Fibroblast of lung (primary cell): ENCODE data around the gene FAM204A.

Source experiments
- EZH2 ChIP-seq: IDR thresholded peaks from 2 replicates; pipeline ENCODE4 v1.5.1; 2012; ENCODE audit warnings: low read length, control low read depth, mild to moderate bottlenecking; ENCODE audit errors: missing control alignments
- TF ChIP-seq, protein P1 (sequence below), 2 donors: IDR thresholded peaks in 1 of 2; conservative IDR thresholded peaks in 1 of 2; 1 replicate in 1 of 2; 2 replicates in 1 of 2; pipeline ENCODE4 v1.5.1; 2011 to 2012; ENCODE audit warnings: low read length in 2 of 2, control low read depth in 1 of 2, inconsistent platforms in 1 of 2, low read depth in 1 of 2, mild to moderate bottlenecking in 1 of 2

DNA sequence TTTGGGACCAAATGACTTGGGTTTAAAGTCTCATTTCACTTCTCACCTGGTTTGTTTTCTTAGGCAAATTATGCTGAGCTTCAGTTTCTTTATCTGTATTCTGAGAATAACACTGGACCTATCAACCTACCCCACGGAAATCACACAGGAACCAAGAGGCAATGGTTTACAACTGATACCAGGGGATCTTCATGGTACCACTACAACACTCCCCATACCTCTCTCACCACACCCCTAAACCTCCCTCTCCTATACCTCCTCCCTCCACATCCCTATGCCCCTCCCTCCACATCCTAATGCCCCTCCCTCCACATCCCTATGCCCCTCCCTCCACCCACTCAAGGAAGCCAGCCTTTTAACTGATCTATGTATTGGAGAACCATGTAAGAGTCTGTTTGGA, 9.9 kb downstream of the FAM204A start:
- TF ChIP-seq, protein P1, sequence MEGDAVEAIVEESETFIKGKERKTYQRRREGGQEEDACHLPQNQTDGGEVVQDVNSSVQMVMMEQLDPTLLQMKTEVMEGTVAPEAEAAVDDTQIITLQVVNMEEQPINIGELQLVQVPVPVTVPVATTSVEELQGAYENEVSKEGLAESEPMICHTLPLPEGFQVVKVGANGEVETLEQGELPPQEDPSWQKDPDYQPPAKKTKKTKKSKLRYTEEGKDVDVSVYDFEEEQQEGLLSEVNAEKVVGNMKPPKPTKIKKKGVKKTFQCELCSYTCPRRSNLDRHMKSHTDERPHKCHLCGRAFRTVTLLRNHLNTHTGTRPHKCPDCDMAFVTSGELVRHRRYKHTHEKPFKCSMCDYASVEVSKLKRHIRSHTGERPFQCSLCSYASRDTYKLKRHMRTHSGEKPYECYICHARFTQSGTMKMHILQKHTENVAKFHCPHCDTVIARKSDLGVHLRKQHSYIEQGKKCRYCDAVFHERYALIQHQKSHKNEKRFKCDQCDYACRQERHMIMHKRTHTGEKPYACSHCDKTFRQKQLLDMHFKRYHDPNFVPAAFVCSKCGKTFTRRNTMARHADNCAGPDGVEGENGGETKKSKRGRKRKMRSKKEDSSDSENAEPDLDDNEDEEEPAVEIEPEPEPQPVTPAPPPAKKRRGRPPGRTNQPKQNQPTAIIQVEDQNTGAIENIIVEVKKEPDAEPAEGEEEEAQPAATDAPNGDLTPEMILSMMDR (conservative IDR thresholded peaks at IDR 0.05 in 1 of 2, IDR thresholded peaks at IDR 0.05 in 1 of 2; ENCODE audit: low read depth in 1 of 2, low read length in 2 of 2), result no peak
- no peak for TF ChIP-seq EZH2
